HG03354 (cell line): ENCODE data around the gene ESR2.

Experiments
- ATAC-seq: cut with Tn5 transposase; IDR thresholded peaks from one replicate; pipeline ENCODE4 v1.9.1; 2021; ENCODE audit warnings: mild to moderate bottlenecking; ENCODE audit not compliant: unreplicated experiment, poor library complexity, severe bottlenecking

Gene ESR2

DNA sequence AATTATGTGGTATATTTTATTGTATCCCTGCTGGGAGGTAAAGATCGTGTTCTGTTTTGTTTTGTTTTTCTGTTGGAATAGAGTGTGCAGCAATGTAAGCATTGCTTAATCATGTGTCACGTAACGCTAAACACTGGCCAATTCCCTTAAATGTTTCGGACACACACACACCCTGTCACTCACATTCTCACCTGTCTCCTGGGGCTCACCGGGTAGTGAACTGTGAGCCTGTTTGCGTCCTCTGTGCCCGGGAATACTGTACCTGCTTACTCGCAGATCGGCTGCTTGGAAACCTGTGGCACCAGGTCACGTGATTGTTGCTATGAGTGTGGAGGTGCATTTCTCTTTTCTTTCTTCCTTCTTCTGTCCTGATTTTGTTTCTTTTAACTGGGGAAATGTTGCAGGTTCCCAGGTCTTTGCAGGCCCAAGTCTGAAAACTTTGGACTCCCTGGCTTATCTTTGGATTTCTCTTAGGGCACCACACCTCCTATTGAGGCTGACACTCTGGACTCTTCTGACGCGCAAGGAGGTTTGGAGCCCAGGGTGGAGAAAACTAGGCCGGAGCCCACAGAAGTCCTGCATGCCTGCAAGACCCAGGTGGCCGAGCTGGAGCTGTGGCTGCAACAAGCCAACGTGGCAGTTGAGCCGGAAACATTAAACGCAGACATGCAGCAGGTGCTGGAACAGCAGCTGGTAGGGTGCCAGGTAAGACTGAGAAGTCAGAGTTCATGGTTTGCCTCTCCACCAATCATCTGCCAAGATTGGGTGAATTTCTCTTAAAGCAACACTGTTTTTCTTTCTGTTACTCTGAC is 181.1 kb downstream of the ESR2 start:
- ATAC-seq: no peak

DNA sequence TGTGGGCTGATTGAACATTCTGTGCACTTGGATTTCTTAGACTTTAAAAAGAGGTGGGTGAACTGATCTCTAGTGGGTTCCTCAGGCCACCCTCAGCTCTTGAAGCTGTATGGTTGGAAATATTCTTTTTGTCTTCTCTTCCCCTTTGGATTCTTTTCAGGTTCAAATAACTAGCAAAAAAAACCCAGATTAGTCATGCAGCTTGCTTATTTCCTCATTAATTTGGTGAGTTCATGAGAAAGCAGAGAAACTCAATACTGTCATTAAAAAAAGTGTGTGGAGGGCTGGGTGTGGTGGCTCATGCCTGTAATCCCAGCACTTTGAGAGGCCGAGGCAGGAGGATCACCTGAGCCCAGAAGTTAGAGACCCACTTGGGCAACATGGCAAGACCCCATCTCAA is 183.4 kb downstream of the ESR2 start:
- no peak for ATAC-seq

DNA sequence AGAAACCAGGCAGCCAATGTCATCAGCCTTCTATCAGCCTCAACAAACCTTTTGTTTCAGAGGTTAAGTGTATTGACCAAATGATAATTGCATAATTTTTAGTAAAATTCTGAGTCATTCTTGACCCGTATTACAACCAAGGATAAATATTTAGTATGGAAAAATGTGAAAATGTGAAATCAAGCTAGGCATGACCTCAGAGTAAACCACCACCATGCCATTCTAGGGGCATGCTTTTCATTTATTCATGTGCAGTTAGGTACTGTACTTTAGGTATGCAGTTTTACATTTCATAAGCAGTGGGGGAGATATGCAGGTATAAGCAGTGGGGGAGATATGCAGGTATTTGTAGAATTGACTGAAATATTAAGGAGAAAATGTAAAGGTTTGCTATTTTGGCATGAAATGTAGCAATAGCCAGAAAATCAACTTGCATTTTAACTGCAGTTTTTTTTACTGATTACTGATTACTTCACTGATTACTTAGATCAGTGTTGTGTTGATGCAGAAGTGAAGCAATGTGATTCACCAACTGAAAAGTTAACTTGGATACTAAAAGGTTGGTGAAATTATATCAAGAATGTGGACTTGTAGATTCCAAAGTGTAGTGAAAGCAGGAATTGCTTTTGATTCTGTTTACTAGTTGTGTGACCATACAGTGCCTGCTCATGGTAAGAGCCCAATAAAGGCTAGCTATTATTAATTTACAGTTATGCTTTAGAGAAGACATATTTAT is 184.2 kb downstream of the ESR2 start:
- ATAC-seq: no peak

DNA sequence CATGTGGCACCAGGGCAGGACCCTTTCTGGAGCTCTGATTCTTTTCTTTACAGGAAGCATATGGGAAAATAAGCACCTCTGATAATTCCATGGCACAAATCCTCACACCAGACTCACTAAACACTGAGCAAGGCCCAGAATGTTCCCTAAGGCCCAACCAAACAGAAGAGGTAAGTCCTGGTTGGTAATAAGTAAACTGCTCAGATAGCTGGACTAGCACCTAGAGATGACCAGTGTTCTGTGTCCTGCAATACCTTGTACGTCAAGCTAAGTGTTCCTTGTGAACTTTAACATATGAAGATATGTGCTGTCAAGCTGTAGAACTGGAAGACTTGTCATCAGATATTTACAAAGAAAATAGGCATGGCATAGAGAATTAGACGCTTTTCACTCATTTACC is 186.7 kb downstream of the ESR2 start:
- ATAC-seq: no peak

DNA sequence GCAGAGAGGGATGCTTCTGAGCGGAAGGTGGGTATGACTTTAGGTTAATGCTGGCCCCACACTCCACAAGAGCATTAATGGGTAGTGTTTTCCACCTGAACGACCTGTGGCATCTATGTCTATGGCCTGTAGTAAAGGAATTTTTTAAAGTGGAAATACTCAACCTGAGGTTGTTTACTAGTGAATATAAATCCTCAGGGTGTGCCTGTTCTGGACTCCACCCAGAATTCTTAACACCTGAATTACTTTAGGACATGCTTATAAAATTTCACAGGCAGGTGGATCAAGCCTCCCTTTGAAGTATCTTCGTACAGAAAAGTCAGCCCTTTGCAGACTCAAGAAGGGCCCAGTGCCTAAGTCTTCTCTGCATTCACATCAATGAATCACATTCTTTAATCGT is 196.1 kb downstream of the ESR2 start:
- no peak for ATAC-seq

DNA sequence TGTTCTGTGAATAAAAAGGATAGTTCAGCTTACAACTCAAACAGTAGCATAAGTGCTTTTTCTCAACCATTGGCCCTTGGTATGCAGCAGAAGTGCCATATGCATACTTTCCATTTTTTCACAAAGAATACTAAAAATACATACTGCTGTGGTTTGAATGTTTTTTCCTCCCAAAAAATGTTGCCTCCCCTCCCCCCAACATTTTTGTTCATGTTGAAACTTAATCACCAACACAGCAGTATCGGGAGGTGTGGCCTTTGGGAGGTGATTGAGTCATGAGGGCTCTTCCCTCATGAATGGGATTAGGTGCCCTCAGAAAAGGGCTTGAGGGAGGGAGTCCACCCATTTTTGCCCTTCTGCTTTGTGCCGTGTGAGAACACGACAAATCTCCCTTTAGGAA is 198.6 kb downstream of the ESR2 start:
- ATAC-seq: no peak

DNA sequence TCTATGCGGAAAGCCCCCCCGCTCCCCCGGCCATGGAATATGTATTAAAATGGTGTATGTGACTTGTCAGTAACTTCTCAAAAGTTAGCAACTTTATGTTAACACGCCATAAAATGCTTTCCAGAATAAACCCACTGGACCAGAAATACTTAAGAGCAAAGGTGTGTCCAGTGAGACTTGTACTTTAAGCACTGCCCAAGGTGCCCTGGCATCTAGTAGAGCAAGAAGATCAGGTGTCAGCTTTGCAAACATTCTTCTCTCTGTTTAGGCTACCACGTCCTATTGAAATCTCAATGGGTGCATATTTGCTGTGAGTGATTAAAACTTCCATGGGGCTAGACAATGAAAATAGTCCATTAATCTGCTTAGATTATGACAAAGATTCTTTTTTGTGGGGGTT is 201.2 kb downstream of the ESR2 start:
- no peak for ATAC-seq

DNA sequence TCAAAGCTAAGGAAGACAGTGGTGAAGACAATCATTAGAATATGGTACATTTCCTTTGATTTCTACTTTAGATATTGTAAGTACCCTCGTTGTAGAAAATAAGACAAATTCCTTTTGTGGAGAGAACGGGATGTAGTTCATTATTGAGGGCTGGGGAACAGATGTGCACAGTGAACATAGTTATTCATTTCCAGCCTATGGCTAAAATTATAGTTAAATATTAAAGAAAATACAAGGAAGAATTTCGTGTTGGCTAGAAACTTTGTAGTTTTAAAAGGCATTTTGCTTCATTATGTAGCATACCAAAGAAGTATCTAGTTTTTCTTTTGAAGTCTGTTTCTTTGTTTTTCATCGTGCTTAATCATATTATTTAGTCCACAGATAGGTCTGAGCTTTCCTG is 201.8 kb downstream of the ESR2 start:
- no peak for ATAC-seq

DNA sequence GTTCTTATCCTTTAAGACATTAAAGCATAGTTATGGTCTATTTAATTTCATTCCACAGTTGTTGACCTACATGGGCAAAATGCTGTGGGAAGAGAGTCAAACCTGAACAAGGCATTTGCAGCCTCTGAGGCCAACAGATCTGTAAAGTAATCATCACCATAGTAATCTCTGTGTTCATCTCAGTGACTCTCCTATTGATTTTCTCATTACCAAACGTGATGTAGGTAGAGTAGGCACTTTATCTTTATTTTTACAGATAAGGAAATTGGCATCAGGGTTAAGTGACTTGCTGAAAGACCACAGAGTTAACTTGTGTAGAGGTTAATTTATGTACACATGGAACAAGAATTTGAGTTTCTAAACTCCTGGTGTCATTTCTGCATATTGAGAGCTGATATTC is 203.0 kb downstream of the ESR2 start:
- no peak for ATAC-seq

DNA sequence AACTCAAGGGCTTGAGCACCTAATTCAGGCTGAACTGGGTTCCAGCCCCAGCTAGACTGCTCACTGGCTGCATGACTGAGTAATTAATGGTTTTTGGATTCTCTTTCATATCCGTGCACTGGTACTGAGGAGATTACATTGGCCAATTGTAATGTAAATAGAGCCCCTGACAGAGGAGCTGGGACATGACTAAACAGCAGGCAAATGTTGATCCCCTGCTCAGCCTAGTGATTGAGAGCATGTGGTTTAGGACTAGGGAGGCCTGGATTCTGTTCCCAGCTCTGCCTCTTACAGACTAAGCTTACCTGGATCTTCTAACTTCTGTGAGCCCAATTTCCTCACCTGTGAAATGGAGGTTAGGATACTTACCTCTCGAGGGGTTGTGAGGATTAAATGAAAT is 204.3 kb downstream of the ESR2 start:
- no peak for ATAC-seq

DNA sequence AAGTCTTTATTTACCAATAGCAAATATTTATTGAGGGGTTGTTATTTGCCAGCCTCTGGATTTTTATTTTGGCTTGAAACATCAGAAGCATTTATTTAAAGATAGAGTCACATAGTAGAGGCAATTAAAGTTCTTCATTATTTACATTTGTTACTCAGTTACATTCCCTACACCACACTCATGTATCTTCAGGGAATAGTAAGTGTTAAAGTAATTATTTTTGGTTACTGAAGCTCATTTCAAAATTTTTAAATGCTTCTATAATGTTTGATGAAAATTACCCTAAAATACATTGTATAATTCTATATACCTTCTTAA is 205.6 kb downstream of the ESR2 start:
- no peak for ATAC-seq

DNA sequence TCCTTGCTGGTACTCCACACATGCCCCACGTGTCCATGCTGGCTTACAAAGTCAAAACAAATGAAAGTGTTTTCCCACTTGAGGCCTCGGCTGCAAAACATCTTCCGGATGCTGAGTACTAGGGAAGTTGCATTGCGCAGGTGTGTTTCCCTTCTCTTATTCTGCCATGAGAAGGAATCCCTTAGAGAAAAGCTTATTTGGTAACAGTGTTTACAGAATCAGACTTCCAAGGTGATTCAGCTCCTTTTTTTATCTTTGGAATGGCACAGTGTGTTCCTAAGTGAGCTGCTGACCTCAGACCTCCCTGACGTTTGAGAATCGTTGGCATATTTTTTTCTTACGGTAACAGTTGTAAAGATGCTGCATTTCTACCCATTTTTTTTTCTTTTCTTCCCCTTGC is 211.3 kb downstream of the ESR2 start:
- no peak for ATAC-seq

DNA sequence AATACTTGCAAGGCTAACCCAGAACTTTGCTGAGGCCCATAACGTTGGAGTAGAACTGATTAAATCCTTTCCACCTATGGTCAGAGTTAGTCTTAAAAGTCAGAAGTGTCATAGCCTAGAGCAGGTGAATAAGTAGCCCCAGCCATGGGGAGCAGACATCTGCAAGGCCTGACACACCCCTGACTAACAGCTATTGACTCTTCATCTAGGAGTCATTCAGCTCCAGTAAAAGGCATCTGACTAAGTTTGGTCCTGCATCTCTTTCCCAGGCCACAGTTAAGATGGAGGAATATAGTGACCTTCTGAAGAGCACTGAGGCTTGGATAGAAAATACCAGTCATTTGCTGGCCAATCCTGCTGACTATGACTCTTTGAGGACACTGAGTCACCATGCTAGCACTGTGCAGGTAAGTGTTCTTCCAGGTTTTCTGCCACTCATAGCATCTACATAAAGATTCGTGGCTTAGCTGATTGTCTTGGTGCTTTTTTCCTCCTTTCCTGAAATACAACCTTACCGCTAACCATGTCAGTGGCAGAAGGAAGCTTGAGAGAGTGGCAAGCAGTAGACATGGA is 212.9 kb downstream of the ESR2 start:
- ATAC-seq: no peak

DNA sequence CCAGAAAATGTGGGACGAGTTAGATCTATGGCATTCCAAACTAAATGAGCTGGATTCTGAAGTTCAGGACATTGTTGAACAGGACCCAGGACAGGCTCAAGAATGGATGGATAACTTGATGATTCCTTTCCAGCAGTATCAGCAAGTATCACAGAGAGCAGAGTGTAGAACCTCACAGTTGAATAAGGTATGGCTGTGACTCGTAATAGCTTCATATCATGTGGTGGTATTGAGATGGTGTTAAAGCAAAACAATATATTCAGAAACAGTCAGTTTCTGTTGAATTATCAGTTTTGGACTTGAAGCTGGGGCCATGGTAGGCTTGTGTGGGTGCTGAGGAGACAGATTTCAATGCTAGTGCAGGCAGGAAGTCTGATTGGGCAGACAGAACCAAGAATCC is 213.7 kb downstream of the ESR2 start:
- no peak for ATAC-seq

DNA sequence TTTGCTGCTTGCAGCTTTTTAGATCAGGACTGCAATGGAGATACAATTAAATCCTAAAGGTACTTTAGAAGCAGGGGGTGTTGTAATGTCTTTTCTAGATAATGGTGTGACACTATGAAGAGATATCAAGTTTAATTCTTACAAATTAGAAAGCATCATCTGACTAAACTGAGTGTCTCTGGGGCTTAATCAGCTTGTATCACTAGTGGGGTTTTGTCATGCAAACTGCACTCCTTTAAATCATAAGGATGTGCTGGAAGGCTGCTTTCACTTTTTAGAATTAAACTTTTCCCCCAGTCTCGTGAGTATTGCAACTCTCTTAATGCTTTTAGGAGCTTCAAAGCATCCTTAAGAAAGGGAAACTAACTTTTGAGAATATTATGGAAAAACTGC is 218.6 kb downstream of the ESR2 start:
- no peak for ATAC-seq

DNA sequence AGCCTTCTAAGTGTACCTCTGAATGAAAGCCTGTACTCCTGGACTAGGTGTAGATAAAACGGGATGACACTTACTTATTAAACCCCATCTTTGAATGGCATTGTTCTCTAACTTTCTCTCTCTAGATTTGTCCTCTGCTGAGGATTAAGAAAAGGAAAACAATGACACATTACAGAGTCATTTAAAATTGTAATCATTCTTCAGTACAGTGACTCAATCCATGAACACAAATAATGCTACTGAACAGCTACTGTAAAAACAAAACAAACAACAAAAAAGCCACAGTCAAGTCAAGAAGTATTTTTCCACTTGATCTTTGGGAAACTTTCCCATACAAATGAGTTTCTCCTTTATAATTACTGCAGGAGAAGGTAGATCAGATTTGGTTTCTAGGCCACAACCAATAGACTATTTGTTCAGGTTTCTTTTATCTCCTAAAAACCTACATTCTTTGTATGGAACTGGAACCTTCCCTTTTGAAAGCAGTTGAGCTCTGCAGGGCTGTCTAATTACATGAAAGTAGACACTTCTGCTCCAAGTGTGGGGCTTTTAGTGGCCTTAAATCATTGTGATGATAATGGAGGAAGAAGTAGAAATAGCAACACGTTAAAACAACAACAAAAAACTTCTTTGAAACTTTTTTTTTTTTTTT is 219.1 kb downstream of the ESR2 start:
- ATAC-seq: no peak

DNA sequence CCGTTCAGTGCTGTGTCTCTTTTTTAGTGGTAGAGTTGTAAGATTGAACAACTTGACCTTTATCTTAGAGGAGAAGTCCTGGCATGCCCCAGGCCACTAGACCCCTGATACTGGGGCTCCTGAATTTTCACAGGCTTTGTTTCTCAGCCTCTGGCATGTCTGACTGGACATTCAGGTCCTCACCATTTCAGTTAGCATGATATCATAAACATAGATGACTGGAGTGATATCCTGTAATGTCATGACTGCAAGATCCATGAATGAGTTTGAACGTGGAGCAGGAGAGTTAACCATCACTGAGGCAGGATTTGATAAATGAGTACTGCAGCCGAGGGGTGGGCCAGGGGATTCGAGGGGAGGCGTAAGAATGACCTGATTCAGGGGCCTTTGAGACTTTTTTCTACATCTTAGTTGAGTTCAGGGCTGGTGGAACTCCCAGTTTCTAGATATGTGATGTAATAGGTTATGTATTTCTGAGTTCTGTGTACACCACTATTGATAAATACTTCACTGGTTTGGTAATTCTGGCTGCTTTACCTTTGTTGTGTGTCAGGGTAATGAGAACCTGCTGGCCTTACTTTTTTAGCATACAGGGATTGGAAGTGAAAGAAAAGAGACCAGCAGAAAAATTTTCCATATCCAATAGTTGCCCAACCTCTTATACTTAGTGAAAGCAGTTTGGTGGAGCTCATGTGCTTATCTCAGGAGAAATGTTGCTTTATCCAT is 224.4 kb downstream of the ESR2 start:
- no peak for ATAC-seq

DNA sequence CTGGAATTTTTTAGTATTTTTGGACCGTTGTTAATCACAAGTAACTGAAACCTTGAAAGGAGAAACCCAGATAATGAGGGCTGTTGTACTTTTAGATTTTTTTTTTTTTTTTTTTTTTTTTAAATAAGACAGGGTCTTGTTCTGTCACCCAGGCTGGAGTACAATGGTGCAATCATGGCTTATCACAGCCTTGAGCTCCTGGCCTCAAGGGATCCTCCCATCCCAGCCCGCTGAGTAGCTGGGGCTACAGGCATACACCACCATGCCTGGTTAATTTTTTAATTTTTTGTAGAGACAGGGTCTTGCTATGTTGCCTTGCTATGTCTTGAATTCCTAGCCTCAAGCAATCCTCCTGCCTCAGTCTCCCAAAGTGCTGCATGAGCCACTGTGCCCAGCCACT is 229.7 kb downstream of the ESR2 start:
- ATAC-seq: no peak

DNA sequence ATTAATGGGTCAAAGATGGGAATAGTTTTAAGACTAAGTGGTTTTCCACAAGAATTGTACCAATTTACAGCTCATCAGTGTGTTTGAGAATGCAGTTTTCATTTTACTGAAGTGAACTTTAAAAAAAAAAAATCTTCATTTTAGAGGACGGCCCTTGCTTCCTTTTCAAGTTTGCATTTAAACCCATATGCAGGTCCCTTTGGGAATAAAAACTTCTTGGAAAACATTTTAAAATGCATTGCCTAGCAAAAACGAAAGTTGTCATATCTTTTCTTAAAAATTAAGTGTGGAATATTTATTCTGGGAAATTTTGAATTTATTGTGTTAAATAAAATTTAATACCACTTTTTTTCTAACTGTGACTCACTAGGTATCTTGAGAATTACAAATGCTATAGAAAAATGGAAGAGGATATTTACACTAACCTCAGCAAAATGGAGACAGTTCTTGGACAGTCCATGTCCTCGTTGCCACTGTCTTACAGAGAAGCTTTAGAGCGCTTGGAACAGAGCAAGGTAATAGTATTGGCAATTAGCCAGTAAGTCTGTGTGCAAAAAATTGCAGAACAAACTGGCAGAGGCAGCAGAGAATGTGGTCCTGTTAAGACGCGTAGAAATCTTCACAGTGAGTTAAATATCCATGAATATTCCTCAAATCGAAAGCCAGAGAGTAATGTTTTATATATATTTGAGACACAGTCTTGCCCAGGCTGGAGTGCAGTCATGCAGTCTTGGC is 231.6 kb downstream of the ESR2 start:
- ATAC-seq: no peak

DNA sequence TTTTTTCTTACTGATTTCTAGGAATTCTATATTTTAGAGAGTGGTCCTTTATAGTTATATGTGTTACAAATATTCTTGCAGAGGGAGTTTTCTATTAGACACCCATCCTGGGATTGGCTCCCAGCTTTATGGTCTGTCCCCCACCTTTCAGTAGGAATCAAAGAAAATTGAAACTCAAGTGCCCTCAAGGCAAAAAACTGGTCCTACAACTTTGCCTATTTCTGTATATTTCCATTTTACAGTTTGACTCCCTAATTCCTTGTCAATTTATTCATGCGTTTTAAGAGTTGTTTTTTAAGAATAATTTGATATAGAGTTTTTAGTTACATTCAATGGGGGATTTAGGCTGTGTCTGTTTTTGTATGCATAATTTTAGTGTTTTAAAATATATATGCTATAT is 232.5 kb downstream of the ESR2 start:
- ATAC-seq: no peak
